ENCODE results near the gene OR2W3. TPM values are rescaled to one million over a fixed set of nuclear protein-coding genes. Genes with fewer than 3 reads are reported as not detected.
"Not testable (repeated sequence)": the region's sequence is repeated elsewhere in the genome, so short reads cannot be mapped to it uniquely, and the experiment has no call there.

Gene OR2W3
- total RNA-seq, 1 experiment from 2014 or later = not detected

GRCh38 chr1:247933989-247934388 lies 38.6 kb downstream of the OR2W3 start:
- CTCF ChIA-PET = no interaction called here
- no peak overlapping the region for H3K4me3 Mint-ChIP-seq (ENCODE audit: unreplicated experiment)
- H3K9me3 Mint-ChIP-seq (ENCODE audit: unreplicated experiment) = no peaks in the 10 kb centered on the region
- H3K4me1 Mint-ChIP-seq (ENCODE audit: insufficient read depth, unreplicated experiment) = no peaks in the 10 kb centered on the region
- no peak for TF ChIP-seq CTCF (IDR thresholded peaks at IDR 0.05; ENCODE audit: unreplicated experiment)
- POLR2A ChIA-PET = no interaction called here
- intact Hi-C loops (cut with micrococcal nuclease) = no loop called here
- no TSS peak for BruUV-seq (replicated peaks)
- no peaks in the 10 kb centered on the region for H3K27me3 Mint-ChIP-seq (ENCODE audit: insufficient read depth, unreplicated experiment)
- DNase-seq (ENCODE audit: unreplicated experiment) = no peak
- no peaks in the 10 kb centered on the region for H3K36me3 Mint-ChIP-seq (ENCODE audit: insufficient read depth, unreplicated experiment)
- no peak overlapping the region for H3K27ac Mint-ChIP-seq (ENCODE audit: low read depth, unreplicated experiment)

DNA sequence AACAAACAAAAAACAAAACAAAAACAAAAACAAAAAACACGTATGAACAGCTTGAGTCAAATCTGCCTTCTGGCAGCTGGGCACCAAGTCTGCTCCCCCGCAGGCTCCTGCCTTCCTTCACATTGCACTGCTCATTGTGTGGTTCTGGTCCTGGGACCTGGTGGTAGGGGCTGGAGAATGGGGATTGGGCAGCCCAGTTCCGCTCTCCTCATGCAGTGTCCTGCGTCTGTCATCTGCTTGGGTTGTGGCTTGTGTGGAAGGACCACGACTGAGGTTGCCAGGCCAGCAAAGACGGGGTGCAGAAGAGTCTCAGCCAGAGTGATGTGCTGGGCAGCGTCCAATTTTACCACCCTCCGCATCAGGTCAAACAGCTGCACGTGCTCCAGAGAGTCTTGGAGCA lies 40.4 kb downstream of the OR2W3 start:
- ChIA-PET CTCF (interaction anchor here (0.6 to 1.0 kb wide), 4 partner anchors 72 to 692 kb away, joined by 3 to 5 read pairs (median 4); no protein-coding TSS in a partner anchor), POLR2A (no interaction called here)
- H3K27me3 Mint-ChIP-seq (ENCODE audit: insufficient read depth, unreplicated experiment) = no peaks in the 10 kb centered on the region
- BruUV-seq (replicated peaks) = no TSS peak
- H3K4me3 Mint-ChIP-seq (ENCODE audit: unreplicated experiment) = no peak overlapping the region
- no peak for TF ChIP-seq CTCF (IDR thresholded peaks at IDR 0.05; ENCODE audit: unreplicated experiment)
- no peaks in the 10 kb centered on the region for H3K36me3 Mint-ChIP-seq (ENCODE audit: insufficient read depth, unreplicated experiment)
- intact Hi-C loops (cut with micrococcal nuclease) = no loop called here
- H3K4me1 Mint-ChIP-seq (ENCODE audit: insufficient read depth, unreplicated experiment) = no peaks in the 10 kb centered on the region
- no peaks in the 10 kb centered on the region for H3K9me3 Mint-ChIP-seq (ENCODE audit: unreplicated experiment)
- DNase-seq (ENCODE audit: unreplicated experiment) = no peak
- no peak overlapping the region for H3K27ac Mint-ChIP-seq (ENCODE audit: low read depth, unreplicated experiment)

DNA sequence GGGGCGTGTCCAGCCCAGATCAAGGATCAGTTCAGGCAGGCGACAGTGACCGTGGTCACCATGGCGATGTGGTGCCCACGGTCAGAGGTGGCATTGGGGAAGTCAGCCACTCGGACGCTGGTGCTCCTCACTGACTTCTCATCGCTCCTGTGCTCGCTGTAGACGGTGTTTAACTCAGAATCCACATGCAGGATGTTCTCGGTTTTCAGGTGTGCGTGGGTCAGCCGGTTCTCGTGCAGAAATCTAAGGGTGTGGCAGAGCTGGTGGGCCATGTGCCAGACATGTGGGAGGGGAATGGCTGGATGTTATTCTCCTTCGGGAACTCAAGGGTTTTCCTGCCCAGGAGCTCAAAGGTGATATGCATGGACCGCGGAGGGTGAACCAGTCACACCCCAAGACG lies 41.0 kb downstream of the OR2W3 start:
- H3K27me3 Mint-ChIP-seq (ENCODE audit: insufficient read depth, unreplicated experiment) = no peaks in the 10 kb centered on the region
- no peaks in the 10 kb centered on the region for H3K36me3 Mint-ChIP-seq (ENCODE audit: insufficient read depth, unreplicated experiment)
- no peak for TF ChIP-seq CTCF (IDR thresholded peaks at IDR 0.05; ENCODE audit: unreplicated experiment)
- intact Hi-C loops (cut with micrococcal nuclease) = no loop called here
- CTCF ChIA-PET = interaction anchor here (0.6 to 1.0 kb wide), 8 partner anchors 9 to 683 kb away, joined by 3 to 5 read pairs (median 3); partner anchors contain the start of gene OR2AJ1
- BruUV-seq (replicated peaks) = no TSS peak
- H3K4me1 Mint-ChIP-seq (ENCODE audit: insufficient read depth, unreplicated experiment) = no peaks in the 10 kb centered on the region
- POLR2A ChIA-PET = no interaction called here
- no peak overlapping the region for H3K4me3 Mint-ChIP-seq (ENCODE audit: unreplicated experiment)
- no peak overlapping the region for H3K27ac Mint-ChIP-seq (ENCODE audit: low read depth, unreplicated experiment)
- no peak for DNase-seq (ENCODE audit: unreplicated experiment)
- H3K9me3 Mint-ChIP-seq (ENCODE audit: unreplicated experiment) = no peaks in the 10 kb centered on the region

- DNase-seq (ENCODE audit: unreplicated experiment); H3K9me3 Mint-ChIP-seq (ENCODE audit: unreplicated experiment); H3K4me1 Mint-ChIP-seq (ENCODE audit: insufficient read depth, unreplicated experiment); POLR2A ChIA-PET; H3K27me3 Mint-ChIP-seq (ENCODE audit: insufficient read depth, unreplicated experiment); H3K27ac Mint-ChIP-seq (ENCODE audit: low read depth, unreplicated experiment); BruUV-seq (replicated peaks); H3K4me3 Mint-ChIP-seq (ENCODE audit: unreplicated experiment); intact Hi-C loops (cut with micrococcal nuclease); H3K36me3 Mint-ChIP-seq (ENCODE audit: insufficient read depth, unreplicated experiment): not testable (repeated sequence)
- TF ChIP-seq CTCF (IDR thresholded peaks at IDR 0.05; ENCODE audit: unreplicated experiment) = peak; percentile 60
- CTCF ChIA-PET = interaction anchor here (0.7 to 1.0 kb wide), 5 partner anchors 9 to 254 kb away, joined by 3 read pairs; no protein-coding TSS in a partner anchor
Measured at GRCh38 chr1:247936965-247937734, 41.8 kb downstream of the OR2W3 start.

Measured in MCF 10A (cell line).